ENCODE data around the gene SERPINI1.

The SERPINI1 gene

DNA sequence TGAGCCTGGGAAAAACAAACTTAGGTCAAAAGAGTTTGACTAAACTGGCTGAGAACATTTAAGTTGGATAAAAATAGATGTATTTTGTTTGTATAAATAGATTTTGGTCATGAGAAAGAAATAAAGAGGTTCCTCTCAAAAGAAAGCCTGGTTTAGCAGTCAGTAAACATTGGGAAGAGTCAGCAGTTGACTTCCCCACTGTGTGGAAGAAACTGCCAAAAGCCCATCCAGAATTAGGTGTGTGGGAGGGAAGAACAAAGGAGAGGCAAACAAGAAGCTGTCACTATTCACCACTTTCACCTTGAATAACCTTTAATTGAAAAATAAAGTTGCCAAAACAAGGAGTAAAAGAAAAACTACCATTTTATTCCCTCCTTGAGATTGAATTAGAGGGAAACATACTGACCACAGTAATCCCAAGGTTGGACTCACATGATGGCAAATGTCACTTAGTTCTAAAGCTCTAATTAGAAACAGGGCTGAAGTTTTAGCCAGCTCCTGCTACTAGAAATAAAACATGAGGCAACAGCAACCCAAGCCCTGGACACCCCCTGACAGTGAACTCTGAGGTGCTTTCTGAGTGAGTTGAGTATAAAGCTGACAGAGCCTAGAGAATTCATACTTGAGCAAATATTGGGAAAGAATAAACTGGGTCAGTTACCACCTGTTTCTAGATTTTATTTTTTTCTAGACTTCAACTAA lies 139.3 kb downstream of the SERPINI1 start:
- no peak for DNase-seq (ENCODE audit: low read depth)
- H3K4me3 ChIP-seq (ENCODE audit: control insufficient read depth, low read depth, low read length), result no peak overlapping the region
- TF ChIP-seq, protein P1, sequence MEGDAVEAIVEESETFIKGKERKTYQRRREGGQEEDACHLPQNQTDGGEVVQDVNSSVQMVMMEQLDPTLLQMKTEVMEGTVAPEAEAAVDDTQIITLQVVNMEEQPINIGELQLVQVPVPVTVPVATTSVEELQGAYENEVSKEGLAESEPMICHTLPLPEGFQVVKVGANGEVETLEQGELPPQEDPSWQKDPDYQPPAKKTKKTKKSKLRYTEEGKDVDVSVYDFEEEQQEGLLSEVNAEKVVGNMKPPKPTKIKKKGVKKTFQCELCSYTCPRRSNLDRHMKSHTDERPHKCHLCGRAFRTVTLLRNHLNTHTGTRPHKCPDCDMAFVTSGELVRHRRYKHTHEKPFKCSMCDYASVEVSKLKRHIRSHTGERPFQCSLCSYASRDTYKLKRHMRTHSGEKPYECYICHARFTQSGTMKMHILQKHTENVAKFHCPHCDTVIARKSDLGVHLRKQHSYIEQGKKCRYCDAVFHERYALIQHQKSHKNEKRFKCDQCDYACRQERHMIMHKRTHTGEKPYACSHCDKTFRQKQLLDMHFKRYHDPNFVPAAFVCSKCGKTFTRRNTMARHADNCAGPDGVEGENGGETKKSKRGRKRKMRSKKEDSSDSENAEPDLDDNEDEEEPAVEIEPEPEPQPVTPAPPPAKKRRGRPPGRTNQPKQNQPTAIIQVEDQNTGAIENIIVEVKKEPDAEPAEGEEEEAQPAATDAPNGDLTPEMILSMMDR (conservative IDR thresholded peaks at IDR 0.05; ENCODE audit: control insufficient read depth, insufficient read depth, low read depth, low read length), result no peak
